Kidney (tissue), 14 donors: ENCODE data around the gene HSD17B13. TPM values are rescaled to one million over a fixed set of nuclear protein-coding genes. Genes with fewer than 3 reads are reported as not detected.
"Not testable (repeated sequence)": the region's sequence is repeated elsewhere in the genome, so short reads cannot be mapped to it uniquely, and the experiment has no call there.

Source experiments
- DNase-seq, 5 donors: peaks; one replicate each; pipeline ENCODE4 v3.0.0-alpha.2; 2013 to 2020
- FAIRE-seq: peaks from 2 replicates; lab custom pipeline; 2012; peaks lifted over from hg19 to GRCh38; lab: Jason Lieb, UNC
- H3K27ac ChIP-seq, 2 donors: one replicate each; pipeline ENCODE4 v1.7.0; 2013; ENCODE audit warnings: low read depth in 2 of 2, low read length in 2 of 2, inconsistent platforms in 1 of 2
- H3K27me3 ChIP-seq: one replicate; pipeline ENCODE4 v1.7.1; 2013; ENCODE audit warnings: low read length, inconsistent platforms; ENCODE audit not compliant: control insufficient read depth, insufficient read depth
- H3K36me3 ChIP-seq, 3 donors: one replicate each; pipeline versions ENCODE4 v1.7.0 to v1.7.1; 2013; ENCODE audit warnings: low read length in 3 of 3, control low read depth in 1 of 3, inconsistent platforms in 1 of 3; ENCODE audit not compliant: insufficient read depth in 3 of 3, control insufficient read depth in 2 of 3
- H3K4me1 ChIP-seq, 3 donors: one replicate each; pipeline versions ENCODE4 v1.7.0 to v1.7.1; 2013; ENCODE audit warnings: low read length in 3 of 3, inconsistent platforms in 1 of 3, low read depth in 1 of 3; ENCODE audit not compliant: control insufficient read depth in 2 of 3, insufficient read depth in 2 of 3
- H3K4me3 ChIP-seq, 3 donors: one replicate each; pipeline versions ENCODE4 v1.7.0 to v1.8.1; 2013; ENCODE audit warnings: low read length in 3 of 3, control low read depth in 1 of 3, inconsistent platforms in 1 of 3
- H3K9ac ChIP-seq, 3 donors: one replicate each; pipeline versions ENCODE4 v1.7.0 to v1.7.1; 2013; ENCODE audit warnings: low read length in 3 of 3, control low read depth in 1 of 3, inconsistent platforms in 1 of 3
- H3K9me3 ChIP-seq, 3 donors: one replicate each; pipeline versions ENCODE4 v1.7.0 to v1.7.1; 2013; ENCODE audit warnings: low read length in 3 of 3, control low read depth in 1 of 3, inconsistent platforms in 1 of 3; ENCODE audit not compliant: control insufficient read depth in 2 of 3, insufficient read depth in 1 of 3
- CTCF ChIP-seq: IDR thresholded peaks from 3 replicates; pipeline ENCODE4 v1.5.1; 2012; ENCODE audit warnings: mild to moderate bottlenecking, moderate library complexity, borderline replicate concordance; ENCODE audit not compliant: insufficient read depth; ENCODE audit errors: extremely low read depth
- intact Hi-C: fragments of 100-400 bp; cut with DNase I; formaldehyde crosslinking; loops from one replicate; pipeline ENCODE4 v1.11.1; 2022
- polyA plus RNA-seq: library from polyadenylated mRNA; stranded (reverse); fragments of 350-450 nt; fragmentation: Illumina TruSeq; extraction: RNeasy Lipid Tissue Mini Kit (QIAGEN cat#74804); gene quantifications from one replicate; pipeline ENCODE4 v1.2.3, GENCODE V29; 2014; ENCODE audit warnings: low read depth, low replicate concordance; ENCODE audit not compliant: insufficient read depth
- total RNA-seq: library from RNA; stranded (reverse); fragmentation: NEBNext Ultra II Directional; extraction: Animal tissue kit (Norgen Biotek cat#: 25700); gene quantifications from one replicate; pipeline ENCODE4 v1.2.1, GENCODE V29; 2021
- donor health status: control.
- donor health status: control.
- donor health status: control.
- donor health status: control.
- donor health status: control.
- donor health status: DM: yes; HTN: yes; CAD: no.
- donor health status: Normal renal cell carcinoma (clear cell type).

The HSD17B13 gene
- total and polyA plus RNA-seq, 2 donors from 2014 or later = not detected

- no peak overlapping the region for H3K4me3 ChIP-seq
- no peaks in the 10 kb centered on the region for H3K36me3 ChIP-seq
- no peak overlapping the region for H3K9ac ChIP-seq
- no peaks in the 10 kb centered on the region for H3K27me3 ChIP-seq
- intact Hi-C loops = no loop called here
- TF ChIP-seq CTCF = no peak
- FAIRE-seq (no peak), DNase-seq (peak in 2 of 5 donors; percentile 41 to 45)
- no peaks in the 10 kb centered on the region for H3K4me1 ChIP-seq
- no peak overlapping the region for H3K27ac ChIP-seq
- no peaks in the 10 kb centered on the region for H3K9me3 ChIP-seq
Measured at GRCh38 chr4:87304745-87305432, 17.8 kb downstream of the HSD17B13 start.

- no peaks in the 10 kb centered on the region for H3K9me3 ChIP-seq
- DNase-seq (no peak), FAIRE-seq (no peak)
- H3K27me3 ChIP-seq = no peaks in the 10 kb centered on the region
- H3K4me3 ChIP-seq = no peak overlapping the region
- H3K9ac ChIP-seq = no peak overlapping the region
- TF ChIP-seq CTCF = no peak
- H3K27ac ChIP-seq = no peak overlapping the region
- no peaks in the 10 kb centered on the region for H3K4me1 ChIP-seq
- no peaks in the 10 kb centered on the region for H3K36me3 ChIP-seq
- intact Hi-C loops = no loop called here
Measured at GRCh38 chr4:87299898-87300297, 22.8 kb downstream of the HSD17B13 start.

GRCh38 chr4:87298362-87298761 is 24.3 kb downstream of the HSD17B13 start:
- FAIRE-seq (no peak), DNase-seq (no peak)
- Histone ChIP-seq H3K27ac (no peak overlapping the region), H3K4me3 (no peak overlapping the region), H3K9me3 (peaks cover 0 to 6% (median 0%) of the 10 kb centered on the region in 3 donors), H3K4me1 (no peaks in the 10 kb centered on the region), H3K9ac (no peak overlapping the region), H3K36me3 (no peaks in the 10 kb centered on the region), H3K27me3 (no peaks in the 10 kb centered on the region)
- intact Hi-C loops = no loop called here
- no peak for TF ChIP-seq CTCF

- H3K9ac ChIP-seq, H3K9me3 ChIP-seq, H3K27me3 ChIP-seq, FAIRE-seq, H3K4me1 ChIP-seq, H3K27ac ChIP-seq, H3K4me3 ChIP-seq, DNase-seq, H3K36me3 ChIP-seq, intact Hi-C loops: not testable (repeated sequence)
Measured at GRCh38 chr4:87294911-87295310, 27.8 kb downstream of the HSD17B13 start.

GRCh38 chr4:87293889-87294288 is 28.8 kb downstream of the HSD17B13 start:
- intact Hi-C loops, H3K36me3 ChIP-seq, H3K4me1 ChIP-seq, H3K27ac ChIP-seq, FAIRE-seq, H3K9me3 ChIP-seq, H3K9ac ChIP-seq, H3K4me3 ChIP-seq, H3K27me3 ChIP-seq, DNase-seq: not testable (repeated sequence)
